ENCODE results near the gene NAA35.
"Not testable (repeated sequence)": the region's sequence is repeated elsewhere in the genome, so short reads cannot be mapped to it uniquely, and the experiment has no call there.

Gene NAA35

GRCh38 chr9:85943757-85944430 is 2.9 kb downstream of the NAA35 start:
- in situ Hi-C loops (cut with HindIII; ENCODE audit: low sequenced_read_pairs) = no loop called here

DNA sequence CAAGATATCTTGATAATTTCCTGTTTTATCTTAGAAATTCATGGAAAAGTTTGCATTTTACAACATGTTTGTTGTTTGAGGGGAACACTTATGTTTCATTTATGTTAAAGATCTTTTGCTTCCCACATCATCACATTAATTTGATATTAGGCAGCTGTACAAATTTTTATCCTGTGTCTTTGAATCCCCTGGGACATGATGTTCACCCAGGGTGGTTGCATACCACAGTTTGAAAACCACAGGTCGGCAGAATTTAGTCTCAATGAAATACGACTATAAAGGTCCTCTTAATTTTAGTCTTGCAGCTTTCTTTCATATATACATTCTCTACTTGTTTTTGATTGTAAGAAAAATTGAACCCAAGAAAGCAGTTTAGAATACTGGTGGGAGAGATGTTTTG is 3.7 kb downstream of the NAA35 start:
- in situ Hi-C loops (cut with HindIII; ENCODE audit: low sequenced_read_pairs) = no loop called here

DNA sequence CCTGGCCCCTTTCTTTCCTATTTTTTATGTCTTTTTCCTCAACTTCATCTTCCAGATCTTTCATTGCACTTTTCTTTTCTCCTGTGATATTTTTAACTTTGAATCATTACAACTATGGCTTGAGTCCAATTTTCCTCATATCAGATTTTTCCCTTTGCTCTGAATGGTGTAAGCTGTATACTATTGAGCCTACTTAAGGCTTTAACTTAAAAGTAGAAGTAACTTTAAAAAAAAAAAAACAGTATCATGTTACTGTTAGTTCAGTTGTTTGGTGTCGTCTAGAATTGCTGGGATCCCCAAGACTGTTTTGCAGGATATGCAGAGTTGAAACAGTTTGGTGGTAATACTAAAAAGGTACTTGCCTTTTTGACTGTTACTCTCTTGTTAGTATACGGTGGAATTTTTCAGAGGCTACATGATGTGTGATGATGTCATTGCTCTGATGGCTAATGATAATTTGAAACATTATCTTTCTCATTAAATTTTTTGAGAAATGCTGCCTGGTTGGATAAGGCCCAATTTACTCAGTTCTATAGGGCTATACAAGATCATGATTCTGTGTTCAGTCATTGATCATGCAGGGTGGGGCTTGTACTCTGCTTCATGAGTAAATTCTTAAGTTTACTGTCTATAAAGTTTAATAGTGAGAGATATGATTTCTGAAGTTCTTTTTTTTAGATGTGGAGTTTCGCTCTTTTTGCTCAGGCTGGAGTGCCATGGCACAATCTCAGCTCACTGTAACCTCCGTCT is 8.8 kb downstream of the NAA35 start:
- in situ Hi-C loops (cut with HindIII; ENCODE audit: low sequenced_read_pairs) = no loop called here

DNA sequence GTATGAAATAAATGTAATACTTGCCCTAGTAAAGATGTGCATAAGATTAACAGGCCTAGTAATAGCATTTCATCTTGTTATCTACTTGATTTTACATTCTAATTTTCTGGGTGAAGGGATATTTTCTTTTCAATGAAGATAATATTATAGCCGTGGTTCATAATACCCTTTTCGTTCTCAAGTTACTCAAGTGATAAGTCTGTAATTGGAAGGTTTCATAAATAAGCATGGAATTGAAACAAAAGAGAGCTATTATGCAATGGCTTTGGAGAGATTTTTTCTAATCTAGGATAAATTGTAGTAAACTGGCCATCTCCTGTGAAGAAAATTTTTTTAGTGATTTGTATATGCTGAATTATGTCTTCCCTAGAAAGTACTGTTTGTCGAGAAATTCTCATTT is 19.0 kb downstream of the NAA35 start:
- in situ Hi-C loops (cut with HindIII; ENCODE audit: low sequenced_read_pairs) = no loop called here

- in situ Hi-C loops (cut with HindIII; ENCODE audit: low sequenced_read_pairs) = no loop called here
Observed at GRCh38 chr9:85960688-85961093, 19.7 kb downstream of the NAA35 start.

- in situ Hi-C loops (cut with HindIII; ENCODE audit: low sequenced_read_pairs) = no loop called here
Observed at GRCh38 chr9:85964526-85964925, 23.6 kb downstream of the NAA35 start.

- in situ Hi-C loops (cut with HindIII; ENCODE audit: low sequenced_read_pairs) = no loop called here
Observed at GRCh38 chr9:85964949-85965348, 24.0 kb downstream of the NAA35 start.

GRCh38 chr9:85969727-85970126 is 28.8 kb downstream of the NAA35 start:
- in situ Hi-C loops (cut with HindIII; ENCODE audit: low sequenced_read_pairs) = no loop called here

DNA sequence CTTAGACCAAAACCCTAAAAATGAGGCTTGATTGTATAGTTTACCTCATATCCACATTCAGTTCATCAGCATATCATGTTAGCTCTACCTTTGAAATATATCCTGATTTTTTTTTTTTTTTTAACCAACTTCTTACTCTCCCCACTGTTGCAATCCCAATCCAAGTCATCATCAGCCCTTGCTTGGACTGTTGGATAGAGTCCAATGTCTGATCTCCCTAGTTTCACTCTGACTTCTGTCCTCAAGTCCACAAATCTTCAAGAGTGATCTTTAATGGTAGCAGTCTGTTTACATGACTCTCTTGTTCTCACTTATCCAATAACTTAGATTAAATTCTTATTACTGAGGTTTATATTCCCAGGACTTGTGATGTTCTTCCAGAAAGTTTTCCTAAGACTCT is 30.8 kb downstream of the NAA35 start:
- in situ Hi-C loops (cut with HindIII; ENCODE audit: low sequenced_read_pairs) = no loop called here

DNA sequence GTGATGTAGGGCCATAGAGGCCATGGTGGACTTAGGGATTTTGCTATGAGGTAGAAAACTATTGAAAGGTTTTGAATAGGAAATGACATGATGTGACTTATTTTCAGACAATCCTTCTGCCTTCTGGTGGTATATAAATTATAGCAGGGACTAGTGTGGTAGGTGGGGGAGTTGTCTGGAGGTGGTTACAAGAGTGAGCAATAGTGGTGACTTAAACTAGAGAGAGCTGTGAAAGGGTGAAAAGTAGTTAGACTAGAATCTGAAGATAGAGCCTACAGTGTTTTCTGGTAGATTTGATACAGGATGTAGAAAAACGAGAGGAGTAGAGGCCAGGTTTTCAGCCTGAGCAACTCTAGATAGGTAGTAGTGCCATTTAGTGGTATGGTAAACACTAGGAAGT is 32.3 kb downstream of the NAA35 start:
- in situ Hi-C loops (cut with HindIII; ENCODE audit: low sequenced_read_pairs) = no loop called here

- in situ Hi-C loops (cut with HindIII; ENCODE audit: low sequenced_read_pairs) = not testable (repeated sequence)
Observed at GRCh38 chr9:85974055-85974547, 33.2 kb downstream of the NAA35 start.

DNA sequence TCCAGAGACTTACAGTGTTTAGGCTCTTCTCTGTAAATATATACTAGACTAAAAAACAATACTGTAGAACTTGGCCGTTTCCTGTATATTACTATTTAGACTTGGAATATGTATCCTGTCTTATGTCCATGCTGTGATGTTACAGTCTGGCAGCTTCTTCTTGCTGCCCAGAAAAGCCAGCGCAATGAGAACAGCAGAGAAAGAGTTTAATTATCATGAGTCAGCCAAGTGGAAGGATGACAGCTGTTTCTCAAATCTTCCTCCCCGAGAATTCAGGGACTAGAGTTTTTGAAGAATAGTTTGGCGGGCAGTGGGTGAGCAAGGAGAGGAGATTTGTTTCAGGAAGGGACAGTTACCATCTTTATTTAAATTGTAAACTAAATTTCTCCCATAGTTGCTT is 37.5 kb downstream of the NAA35 start:
- in situ Hi-C loops (cut with HindIII; ENCODE audit: low sequenced_read_pairs) = no loop called here

DNA sequence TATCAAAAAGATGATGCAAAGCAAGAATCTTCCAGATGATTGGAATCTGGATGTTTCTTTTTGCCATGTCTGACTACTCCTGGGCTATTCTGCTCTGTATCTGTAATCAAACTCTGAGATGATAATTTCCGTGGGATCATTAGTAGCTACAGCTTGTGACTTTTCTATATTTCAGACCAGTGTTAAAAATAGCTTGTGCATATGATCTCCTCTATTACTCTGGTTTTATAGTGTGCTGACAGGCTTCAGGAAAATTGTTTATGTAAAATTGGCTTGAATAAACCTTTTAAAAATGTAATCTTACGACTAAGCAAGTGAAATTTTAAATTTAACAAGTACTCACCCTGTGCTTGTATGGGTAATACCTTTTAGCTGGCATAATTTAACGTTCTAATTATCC is 40.4 kb downstream of the NAA35 start:
- in situ Hi-C loops (cut with HindIII; ENCODE audit: low sequenced_read_pairs) = no loop called here

DNA sequence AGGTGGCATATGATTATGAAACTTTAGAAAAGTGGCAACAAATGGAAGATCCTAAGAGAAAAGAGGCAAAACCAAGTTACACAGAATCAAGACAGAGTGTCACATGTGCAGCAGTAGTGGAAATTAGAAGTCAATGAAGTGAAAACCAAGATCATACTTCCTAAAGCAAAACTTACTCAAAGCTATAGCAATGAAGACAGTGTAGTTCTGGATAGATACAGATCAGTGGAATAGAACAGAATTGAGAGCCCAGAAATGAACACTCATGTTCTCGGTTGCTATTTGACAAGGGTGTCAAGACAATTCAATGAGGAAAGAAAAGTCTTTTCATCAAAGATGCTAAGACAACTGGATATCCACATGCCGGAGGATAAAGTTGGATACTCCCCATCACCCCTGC is 43.5 kb downstream of the NAA35 start:
- in situ Hi-C loops (cut with HindIII; ENCODE audit: low sequenced_read_pairs) = no loop called here

DNA sequence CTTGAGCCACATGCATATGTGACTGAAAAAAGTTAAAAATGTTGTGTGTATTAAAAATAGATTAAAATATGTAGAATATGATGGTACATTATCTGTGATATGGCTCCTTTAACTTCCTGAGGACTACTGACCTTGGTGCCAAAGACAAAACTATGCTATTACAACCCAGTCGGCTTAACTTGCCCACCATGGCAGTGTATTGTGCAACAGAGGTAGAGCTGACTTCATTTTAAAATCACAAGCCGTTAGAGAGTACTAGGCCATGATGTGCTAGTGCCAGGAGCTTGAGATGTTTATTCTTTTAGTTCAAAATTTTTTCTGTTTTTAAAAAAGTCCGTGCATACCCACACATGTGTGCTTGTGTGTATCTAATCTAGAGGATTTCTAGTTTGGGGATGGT is 46.3 kb downstream of the NAA35 start:
- in situ Hi-C loops (cut with HindIII; ENCODE audit: low sequenced_read_pairs) = no loop called here

- in situ Hi-C loops (cut with HindIII; ENCODE audit: low sequenced_read_pairs) = no loop called here
Observed at GRCh38 chr9:85994191-85994590, 53.2 kb downstream of the NAA35 start.

DNA sequence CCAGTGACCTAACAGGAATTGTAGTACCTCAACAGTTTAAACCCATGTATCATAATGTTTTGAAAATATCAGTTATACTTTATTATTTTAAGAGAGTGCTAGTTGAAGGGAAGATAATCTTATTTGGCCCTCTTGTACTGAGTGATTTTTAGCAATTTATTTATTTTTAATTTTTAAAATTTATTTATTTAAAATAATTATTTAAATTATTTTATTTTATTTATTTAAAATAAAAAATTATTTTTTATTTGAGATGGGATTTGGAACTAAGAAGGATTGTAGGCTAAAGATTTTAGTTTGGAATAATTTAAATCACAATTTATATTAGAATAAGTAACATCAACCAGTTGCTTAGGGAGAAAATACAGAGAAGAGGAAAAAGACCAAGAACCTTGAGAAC is 54.2 kb downstream of the NAA35 start:
- in situ Hi-C loops (cut with HindIII; ENCODE audit: low sequenced_read_pairs) = no loop called here

DNA sequence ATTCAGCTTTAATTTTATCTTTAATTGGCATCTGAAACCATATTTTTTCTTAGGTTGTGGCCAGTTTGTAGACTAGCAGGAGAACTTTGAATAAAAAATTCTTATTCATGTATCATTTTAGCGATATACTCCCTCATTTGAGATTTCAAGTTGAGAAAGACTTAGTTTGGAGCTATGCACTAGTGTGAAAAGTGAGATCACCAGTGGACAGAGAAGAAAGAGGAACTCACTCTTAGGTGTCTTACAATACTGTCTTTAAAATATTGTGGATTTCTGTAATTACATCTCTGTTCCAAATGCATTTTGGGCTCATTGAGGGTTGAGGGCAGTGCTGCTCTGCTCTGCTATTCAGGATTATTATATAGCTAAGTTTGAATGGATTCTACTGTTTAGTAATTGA is 54.7 kb downstream of the NAA35 start:
- in situ Hi-C loops (cut with HindIII; ENCODE audit: low sequenced_read_pairs) = no loop called here

- in situ Hi-C loops (cut with HindIII; ENCODE audit: low sequenced_read_pairs) = no loop called here
Observed at GRCh38 chr9:86005253-86005775, 64.4 kb downstream of the NAA35 start.

DNA sequence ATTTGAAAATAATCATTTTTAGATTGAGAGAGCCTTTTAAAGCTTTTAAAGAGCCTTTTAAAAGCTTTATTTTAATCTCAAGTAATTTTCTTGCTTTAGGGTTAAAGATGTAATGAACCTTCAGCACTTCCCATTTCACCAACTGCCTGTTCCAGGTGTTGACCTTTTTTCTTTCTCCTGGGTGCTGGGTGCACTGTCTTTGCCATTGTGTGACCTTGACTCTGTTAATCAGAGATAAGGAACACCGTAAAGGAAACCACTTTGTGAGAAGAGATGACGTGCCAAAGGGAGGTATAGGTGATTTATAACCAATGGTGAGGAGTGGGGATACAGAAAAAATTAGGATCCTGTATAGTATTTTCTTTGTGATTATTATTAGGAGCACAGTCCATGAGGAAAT is 68.2 kb downstream of the NAA35 start:
- in situ Hi-C loops (cut with HindIII; ENCODE audit: low sequenced_read_pairs) = no loop called here

DNA sequence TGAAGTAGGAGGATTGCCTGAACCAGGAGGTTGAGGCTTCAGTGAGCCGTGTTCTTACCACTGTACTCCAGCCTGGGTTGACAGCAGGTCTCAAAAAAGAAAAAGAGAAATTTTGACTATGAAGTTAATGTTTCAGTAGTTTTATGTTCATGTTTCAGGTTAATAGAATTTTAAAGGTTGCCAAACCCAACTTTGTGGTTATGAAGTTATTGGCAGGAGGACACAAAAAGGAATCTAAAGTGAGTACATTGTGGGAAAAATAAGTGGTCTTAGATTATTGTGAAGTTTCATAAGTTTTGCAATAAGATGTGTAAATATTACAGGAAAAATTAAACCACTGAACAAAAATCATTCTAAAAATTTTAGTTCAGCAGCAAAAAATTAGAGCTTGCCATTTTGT is 79.8 kb downstream of the NAA35 start:
- in situ Hi-C loops (cut with HindIII; ENCODE audit: low sequenced_read_pairs) = no loop called here

DNA sequence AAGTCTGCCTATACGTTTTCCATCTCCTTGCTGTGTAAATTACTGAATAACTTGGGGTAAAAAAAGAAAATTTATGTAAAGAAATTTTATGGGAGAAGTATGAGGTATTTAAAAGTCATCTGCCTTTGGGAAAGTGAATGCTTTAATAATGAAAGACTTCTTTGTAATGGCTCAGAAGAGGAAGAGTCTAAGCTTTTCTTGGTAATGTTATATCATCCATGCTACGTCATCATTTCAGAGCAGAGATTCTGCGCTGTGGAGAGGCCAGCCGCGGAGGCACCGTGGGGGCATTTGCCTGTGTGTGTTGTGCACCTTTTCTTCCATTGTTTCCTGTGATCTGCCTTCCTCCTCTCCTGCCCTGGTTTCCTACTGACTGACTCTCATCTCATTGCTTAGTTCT is 80.2 kb downstream of the NAA35 start:
- in situ Hi-C loops (cut with HindIII; ENCODE audit: low sequenced_read_pairs) = no loop called here
